Activated gamma-delta T cell treated with anti-CD3 and anti-CD28 coated beads, Interleukin-2, amount 50 U/mL, for 16 hours (primary cell): ENCODE data around the gene NUCB1.

Experiments
- DNase-seq: peaks from one replicate; pipeline ENCODE4 v3.0.0-alpha.2; 2020; ENCODE audit warnings: low read depth

NUCB1 gene

DNA sequence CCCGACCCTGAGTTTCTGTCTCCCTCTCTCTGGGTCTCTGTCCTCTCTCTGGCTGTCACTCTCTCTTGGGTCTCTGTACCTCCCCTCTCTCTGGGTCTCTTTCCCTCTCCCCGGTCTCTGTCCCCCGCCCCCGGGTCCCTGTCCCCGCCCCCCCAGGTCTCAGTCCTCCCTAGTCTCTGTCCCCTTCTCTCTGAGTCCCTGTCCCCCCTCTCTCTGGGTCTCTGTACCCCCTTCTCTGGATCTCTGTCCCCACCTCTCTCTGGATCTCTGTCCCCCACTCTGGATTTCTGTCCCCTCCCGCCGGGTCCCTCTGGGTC lies 62.7 kb downstream of the NUCB1 start:
- DNase-seq: no peak

DNA sequence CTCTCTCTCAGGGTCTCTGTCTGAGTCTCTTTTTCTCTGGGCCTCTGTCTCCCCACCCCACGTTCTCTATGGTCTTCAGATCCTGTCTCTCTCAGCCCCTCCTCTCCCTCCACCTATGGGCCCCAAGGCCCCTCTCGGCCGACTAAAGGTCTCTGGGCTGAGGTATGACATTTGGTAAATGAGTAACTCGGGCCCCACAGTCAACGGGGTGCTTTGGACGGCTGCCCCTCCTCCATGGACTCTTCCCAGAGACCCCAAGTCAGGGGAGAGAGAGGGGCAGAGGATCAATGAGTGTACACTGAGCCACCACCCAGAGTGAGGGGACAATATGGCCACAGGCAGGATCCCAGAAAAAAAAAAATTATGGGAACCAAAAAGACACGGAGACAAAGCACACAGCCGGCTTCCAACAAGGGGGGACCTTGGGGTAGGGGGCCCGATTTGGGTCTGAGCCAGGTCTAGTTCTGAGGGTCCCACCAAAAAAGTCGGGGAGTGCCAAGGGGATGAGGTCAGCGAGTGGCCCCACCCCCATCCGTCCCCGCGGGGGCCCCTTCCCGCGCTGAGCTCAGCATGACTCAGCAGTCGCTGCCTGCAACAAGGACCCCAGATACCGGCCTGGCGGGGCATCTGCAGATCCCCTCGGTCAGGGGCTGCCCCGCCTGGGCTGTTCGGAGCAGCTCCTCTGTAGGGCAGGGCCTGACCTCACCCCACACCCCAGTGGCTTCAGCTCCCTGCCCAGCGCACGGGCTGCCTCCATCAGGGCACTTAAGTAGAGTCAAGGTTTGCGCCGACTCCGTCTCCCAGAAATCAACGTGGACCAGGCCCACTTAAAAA lies 63.5 kb downstream of the NUCB1 start:
- peak; percentile 58 for DNase-seq

DNA sequence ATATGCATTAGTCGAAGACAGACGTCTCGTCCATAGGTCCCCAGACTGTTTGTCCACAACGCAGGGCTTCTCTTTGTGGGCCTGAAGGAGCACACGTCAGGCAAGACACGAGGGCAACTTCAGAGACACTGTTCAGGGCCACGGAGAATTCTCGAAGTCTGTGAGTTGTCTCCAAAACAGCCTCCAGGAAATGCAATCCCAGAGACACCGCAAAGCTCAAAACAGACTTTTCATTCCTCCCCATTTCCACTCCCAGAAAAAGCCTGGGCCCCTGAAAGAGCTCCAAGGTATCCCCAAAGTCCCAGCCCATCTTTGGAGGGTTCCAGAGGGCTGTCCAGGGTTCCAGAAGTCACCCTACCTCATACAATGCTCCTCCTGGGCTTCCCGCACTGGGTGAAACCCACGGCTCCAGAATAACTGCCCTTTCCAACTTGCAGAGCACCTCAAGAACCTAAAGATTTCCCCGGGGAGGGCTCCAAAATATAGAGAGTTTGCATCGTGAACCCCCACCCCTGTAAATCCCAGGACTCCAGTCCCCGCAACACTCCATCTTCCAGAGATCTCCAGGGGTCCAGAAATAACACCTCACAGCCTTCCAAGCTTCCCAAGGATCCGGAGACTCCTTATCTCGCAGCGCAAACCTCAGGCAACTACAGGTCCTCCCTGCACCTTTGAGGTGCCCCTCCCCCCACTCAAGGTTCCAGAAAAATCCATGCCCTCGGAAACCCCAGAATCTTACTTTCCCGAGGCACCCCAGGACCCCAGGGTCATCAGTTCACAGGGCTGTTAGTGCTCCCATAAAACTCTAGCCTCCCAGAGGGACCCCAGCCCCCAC lies 64.3 kb downstream of the NUCB1 start:
- no peak for DNase-seq

DNA sequence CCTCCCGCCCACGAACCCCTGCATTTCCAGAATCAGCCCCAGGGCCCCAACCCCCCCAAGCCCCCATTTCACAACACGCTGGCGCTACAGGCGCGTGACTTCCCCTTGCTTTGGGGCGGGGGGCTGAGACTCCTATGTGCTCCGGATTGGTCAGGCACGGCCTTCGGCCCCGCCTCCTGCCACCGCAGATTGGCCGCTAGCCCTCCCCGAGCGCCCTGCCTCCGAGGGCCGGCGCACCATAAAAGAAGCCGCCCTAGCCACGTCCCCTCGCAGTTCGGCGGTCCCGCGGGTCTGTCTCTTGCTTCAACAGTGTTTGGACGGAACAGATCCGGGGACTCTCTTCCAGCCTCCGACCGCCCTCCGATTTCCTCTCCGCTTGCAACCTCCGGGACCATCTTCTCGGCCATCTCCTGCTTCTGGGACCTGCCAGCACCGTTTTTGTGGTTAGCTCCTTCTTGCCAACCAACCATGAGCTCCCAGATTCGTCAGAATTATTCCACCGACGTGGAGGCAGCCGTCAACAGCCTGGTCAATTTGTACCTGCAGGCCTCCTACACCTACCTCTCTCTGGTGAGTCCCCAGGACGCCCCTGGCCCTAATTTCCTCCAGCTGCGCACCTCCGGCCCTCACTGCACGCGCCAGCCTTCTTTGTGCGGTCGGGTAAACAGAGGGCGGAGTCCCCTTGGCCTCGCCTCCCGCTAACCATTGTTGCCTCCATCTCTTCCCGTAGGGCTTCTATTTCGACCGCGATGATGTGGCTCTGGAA lies 65.1 kb downstream of the NUCB1 start, which contains the start of gene FTL:
Gene FTL, plus strand, starts transcription at position 270 of the 766 bp plus-strand sequence. Its CDS starts 199 bp downstream, at position 469.
- DNase-seq: peak; percentile 83

DNA sequence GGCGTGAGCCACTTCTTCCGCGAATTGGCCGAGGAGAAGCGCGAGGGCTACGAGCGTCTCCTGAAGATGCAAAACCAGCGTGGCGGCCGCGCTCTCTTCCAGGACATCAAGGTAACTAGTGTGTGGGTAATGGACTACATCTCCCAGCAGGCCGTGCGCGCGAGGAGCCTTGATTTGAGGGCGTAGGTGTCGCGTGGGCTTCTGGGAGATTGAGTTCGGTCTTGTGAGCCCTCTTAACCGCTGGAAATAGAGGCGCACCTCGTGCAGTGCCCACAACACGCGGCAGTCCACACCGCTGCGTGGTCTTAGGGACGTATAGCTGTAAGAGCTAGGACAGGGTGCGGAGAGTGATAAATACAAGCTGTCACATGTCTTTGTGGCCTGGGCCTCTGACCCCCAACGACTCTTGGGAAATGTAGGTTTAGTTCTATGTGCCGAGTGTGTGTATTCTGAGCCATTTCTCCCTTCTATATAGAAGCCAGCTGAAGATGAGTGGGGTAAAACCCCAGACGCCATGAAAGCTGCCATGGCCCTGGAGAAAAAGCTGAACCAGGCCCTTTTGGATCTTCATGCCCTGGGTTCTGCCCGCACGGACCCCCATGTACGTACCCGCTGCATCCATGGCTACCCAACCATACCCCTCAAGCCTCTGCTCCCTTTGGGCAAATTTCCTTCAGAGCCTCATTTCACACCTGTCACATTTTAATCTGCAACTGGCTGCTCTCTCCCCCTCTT lies 65.9 kb downstream of the NUCB1 start:
- DNase-seq: peak; percentile 83

DNA sequence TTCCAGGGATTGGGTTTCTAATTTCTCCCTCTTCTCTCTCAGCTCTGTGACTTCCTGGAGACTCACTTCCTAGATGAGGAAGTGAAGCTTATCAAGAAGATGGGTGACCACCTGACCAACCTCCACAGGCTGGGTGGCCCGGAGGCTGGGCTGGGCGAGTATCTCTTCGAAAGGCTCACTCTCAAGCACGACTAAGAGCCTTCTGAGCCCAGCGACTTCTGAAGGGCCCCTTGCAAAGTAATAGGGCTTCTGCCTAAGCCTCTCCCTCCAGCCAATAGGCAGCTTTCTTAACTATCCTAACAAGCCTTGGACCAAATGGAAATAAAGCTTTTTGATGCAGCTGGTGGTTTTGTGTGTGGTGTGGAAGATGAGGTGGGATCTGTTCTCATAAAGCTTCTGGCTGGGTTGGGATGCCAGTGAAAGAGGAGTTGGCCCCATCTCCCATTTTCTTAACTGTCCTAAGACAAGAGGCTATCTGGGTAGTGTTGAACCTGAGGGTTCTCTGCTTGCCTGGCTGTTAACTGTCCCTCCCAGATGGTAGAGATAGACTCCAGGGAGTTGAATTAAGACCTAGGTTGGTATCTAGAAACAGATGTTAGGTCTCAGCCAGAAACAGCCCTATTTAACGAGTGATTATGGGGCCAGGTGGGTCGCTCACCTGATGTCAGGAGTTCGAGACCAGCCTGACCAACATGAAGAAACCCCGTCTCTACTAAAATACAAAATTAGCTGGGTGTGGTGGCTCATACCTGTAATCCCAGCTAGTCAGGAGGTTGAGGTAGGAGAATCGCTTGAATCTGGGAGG lies 66.6 kb downstream of the NUCB1 start:
- no peak for DNase-seq

DNA sequence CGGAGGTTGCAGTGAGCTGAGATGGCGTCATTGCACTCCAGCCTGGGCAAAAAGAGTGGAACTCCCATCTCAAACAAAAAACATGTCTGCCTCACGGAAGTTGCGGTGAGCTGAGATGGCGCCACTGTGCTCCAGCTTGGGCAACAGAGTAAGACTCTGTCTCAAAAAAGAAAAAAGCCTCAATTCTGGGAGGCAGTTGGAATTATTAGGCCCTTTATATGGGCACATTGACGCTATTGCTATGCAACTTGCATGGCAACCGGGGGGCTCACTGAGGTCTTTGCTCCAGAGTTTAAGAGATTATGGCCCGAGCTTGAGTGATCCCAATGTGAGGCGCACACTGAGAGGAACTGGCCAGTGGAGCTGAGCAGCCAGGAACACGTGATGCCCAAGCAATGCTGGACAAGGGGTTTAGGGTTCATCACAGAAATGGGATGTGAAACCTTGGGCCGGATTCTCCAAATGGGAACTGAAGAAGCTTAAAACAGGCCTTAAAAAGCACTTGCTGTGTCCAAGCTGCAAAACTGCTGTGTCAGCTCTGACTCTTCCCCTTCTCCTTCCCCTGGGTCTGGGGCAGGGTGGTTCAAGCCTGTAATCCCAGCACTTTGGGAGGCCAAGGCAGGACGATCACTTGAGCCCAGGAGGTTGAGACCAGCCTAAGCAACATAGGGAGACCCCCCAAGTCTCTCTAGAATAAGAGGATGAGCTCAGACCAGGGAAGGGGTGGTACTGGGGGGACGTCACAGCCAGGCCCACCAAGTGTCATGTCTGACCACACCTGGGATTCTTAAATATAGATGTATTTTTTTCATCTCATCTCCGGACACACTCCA lies 67.5 kb downstream of the NUCB1 start:
- DNase-seq: no peak

DNA sequence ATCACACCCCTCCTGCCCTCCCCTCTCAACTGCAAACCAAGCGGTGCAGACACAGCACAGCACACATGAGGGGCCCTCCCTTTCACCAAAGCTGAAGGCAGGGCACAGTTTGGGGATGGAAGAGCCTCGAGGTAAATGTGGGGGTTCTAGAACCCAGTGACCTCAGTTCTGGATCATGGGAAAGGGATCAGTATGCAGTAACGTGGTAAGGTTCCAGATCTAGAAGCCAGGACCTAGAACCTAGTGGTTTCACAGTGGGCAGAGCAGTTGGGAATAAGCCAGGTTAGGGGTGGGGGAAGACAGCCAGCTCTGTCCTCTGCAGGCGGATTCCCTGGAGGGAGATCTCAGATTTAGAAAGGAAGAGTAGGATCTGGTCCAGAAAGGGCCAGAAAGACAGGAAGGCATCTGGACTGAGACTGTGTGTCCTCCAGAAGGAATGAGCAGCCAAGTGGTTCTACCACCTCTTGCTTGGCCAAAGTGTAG lies 68.1 kb downstream of the NUCB1 start:
- no peak for DNase-seq

DNA sequence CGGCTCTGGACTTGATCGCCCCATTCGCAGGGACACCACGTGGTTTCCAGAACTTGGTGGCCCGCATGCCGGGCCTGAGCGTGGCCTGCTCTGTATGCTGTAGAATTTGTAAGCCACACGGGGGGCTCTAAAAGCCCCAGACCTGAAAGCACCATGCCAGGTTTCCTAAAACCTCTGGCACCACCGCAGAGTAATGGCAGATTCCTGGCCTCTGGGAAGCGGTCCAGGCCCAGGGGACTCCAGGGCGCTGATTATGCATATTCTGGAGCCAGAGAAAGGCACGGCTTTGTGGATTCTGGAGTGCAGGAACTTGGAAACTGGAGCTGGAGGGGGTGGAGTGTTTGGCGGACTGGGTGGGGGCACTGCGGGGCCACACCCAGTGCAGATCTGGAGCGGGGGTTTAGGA lies 68.7 kb downstream of the NUCB1 start:
- DNase-seq: no peak

DNA sequence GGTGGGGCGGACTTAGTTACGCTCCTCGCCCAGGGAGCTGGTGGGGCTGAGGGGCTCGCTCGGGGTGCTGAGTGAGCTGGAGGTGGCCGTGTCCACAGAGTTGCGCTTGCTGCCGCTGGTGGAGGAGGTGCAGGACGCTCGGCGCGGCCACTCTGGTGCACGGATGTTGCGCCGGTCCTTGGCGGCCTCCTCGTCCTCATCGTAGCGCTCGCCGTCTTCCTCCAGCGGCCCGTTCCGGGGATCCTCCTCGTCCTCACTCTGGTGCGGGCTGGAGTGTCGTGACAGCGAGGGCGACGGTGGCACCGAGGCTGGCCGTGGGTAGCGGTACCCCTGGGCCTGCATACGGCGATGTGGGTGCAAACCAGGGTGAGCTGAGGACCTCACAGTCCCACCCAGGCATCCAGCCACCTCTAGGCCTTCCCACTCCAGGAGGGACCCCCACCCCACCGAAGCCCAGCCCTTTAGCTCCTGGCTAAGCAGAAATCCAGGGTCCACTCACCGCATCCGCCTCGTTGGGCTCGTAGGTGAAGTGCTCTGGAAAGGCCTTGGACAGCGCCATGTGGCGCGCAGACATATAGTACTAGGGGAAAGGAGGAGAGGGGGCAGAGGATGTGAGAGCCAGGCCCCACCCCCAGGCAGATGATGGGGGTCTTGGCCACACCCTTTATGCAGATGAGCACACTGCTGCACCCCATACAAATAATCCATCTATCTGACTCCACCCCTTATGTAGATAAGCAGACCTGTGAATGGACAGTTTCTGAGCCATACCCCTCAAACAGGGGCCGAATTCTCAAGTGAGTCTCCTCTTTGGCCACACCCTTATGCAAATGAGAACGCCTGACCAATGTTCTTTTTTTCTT lies 69.4 kb downstream of the NUCB1 start:
- no peak for DNase-seq

DNA sequence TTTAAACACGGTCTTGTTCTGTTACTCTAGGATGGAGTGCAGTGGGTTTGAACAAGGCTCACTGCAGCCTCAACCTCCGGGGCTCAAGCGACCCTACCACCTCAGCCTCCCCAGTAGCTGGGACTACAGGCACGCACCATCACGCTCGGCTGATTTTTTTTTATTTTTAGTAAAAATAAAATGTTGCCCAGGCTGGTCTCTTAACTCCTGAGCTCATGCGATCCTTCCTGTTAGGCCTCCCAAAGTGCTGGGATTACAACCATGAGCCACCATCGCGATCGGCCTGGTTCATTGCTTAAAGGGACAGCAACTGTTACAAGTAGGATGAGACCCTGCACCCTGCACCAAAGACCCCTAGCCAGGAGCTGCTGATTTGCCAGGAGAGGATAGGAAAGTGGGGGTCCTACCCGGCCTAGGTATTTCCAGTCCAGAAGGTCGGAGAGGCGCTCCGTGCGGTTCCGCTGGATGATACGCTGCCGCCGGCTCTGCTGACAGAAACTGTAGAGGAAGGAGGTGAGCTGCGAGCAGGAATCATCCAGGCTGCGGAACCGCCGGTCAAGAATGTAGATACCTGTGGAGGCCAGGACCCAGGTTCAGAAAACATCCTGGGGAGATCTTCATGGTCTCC lies 70.1 kb downstream of the NUCB1 start:
- no peak for DNase-seq

DNA sequence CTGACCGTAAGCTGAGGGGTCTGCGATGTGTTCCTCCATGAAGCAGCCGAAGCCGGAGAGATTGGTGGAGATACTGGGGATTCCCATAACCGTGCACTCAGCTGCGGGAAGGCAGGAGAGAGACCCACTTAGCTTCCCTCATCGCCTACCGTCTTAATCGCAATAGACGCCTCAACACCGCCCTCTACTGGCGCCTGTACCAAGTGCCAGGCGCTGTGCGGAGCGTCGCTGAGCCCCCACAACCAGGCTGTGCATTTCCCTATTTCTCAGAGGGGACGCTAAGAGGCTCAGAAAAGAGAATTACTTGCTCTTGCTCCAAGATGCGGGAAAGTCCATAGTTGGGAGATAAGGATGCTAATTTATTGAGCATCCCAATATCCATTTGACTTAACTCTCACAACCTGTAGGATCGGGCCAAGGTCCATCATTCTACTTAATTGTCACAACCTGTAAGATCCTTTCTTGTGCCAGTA lies 70.8 kb downstream of the NUCB1 start:
- DNase-seq: peak; percentile 77
